Loucy (cell line): Measurements from ENCODE around the gene IFT43.

ENCODE experiments used
- H2AFZ ChIP-seq: fragments of 200-600 bp; sonication (generic); 2 replicates; pipeline ENCODE4 v1.6.0; 2016; ENCODE audit warnings: antibody characterized with exemption, mild to moderate bottlenecking, low read length, moderate library complexity
- H3F3A ChIP-seq: fragments of 200-600 bp; 2 replicates; pipeline ENCODE4 v1.6.0; 2016; ENCODE audit warnings: antibody characterized with exemption, low read depth, mild to moderate bottlenecking
- H3K27me3 ChIP-seq: fragments of 200-600 bp; sonication (generic); 2 replicates; pipeline ENCODE4 v1.6.1; 2014; ENCODE audit warnings: low read length, mild to moderate bottlenecking; ENCODE audit not compliant: insufficient read depth, poor library complexity, severe bottlenecking
- H3K36me3 ChIP-seq: fragments of 200-600 bp; sonication (generic); 2 replicates; pipeline ENCODE4 v1.6.1; 2016; ENCODE audit warnings: low read length; ENCODE audit not compliant: insufficient read depth
- H3K4me1 ChIP-seq: fragments of 200-600 bp; sonication (generic); 2 replicates; pipeline ENCODE4 v1.5.1; 2014; ENCODE audit warnings: low read length, mild to moderate bottlenecking; ENCODE audit not compliant: insufficient read depth, poor library complexity, severe bottlenecking
- H3K4me2 ChIP-seq: fragments of 200-600 bp; sonication (generic); 2 replicates; pipeline ENCODE4 v1.6.0; 2014; ENCODE audit warnings: antibody characterized with exemption, low read length, low read depth, mild to moderate bottlenecking; ENCODE audit not compliant: poor library complexity, severe bottlenecking
- H3K4me3 ChIP-seq: fragments of 200-600 bp; sonication (generic); 2 replicates; pipeline ENCODE4 v1.5.1; 2014; ENCODE audit warnings: low read length, mild to moderate bottlenecking, mixed read lengths; ENCODE audit not compliant: poor library complexity, severe bottlenecking
- H3K79me2 ChIP-seq: fragments of 200-600 bp; sonication (generic); 2 replicates; pipeline ENCODE4 v1.6.1; 2014; ENCODE audit warnings: low read length; ENCODE audit not compliant: insufficient read depth
- H3K9ac ChIP-seq: fragments of 200-600 bp; sonication (generic); 2 replicates; pipeline ENCODE4 v1.6.0; 2014; ENCODE audit warnings: mild to moderate bottlenecking, low read depth, low read length, moderate library complexity; ENCODE audit not compliant: poor library complexity, severe bottlenecking
- H3K9me2 ChIP-seq: fragments of 200-600 bp; sonication (generic); replicated peaks from 2 replicates; pipeline ENCODE4 v1.6.1; 2016; ENCODE audit warnings: low read depth, low read length, mixed read lengths
- H3K9me3 ChIP-seq: fragments of 200-600 bp; sonication (generic); 2 replicates; pipeline ENCODE4 v1.6.1; 2014; ENCODE audit warnings: mild to moderate bottlenecking, antibody characterized with exemption, low read length, low read depth; ENCODE audit not compliant: insufficient read depth
- H4K20me1 ChIP-seq: fragments of 200-600 bp; sonication (generic); 2 replicates; pipeline ENCODE4 v1.6.0; 2014; ENCODE audit warnings: antibody characterized with exemption, low read length, mild to moderate bottlenecking; ENCODE audit not compliant: insufficient read depth, poor library complexity, severe bottlenecking
- CTCF ChIP-seq: fragments of 200-600 bp; sonication (generic); conservative IDR thresholded peaks from 2 replicates; pipeline ENCODE4 v1.5.1; 2014; ENCODE audit warnings: mild to moderate bottlenecking, antibody characterized with exemption, low read length
- EZH2phosphoT487 ChIP-seq: fragments of 200-600 bp; IDR thresholded peaks from 2 replicates; pipeline ENCODE4 v1.6.1; 2018; ENCODE audit warnings: antibody characterized with exemption, mild to moderate bottlenecking, moderate library complexity, borderline replicate concordance

The IFT43 gene

GRCh38 chr14:76045773-76046172 is 60.2 kb downstream of the IFT43 start:
- Histone ChIP-seq H3K27me3 (no peaks in the 10 kb centered on the region), H3K9me3 (no peaks in the 10 kb centered on the region), H3K4me3 (no peak overlapping the region), H3K4me1 (no peaks in the 10 kb centered on the region), H3K4me2 (no peak overlapping the region), H3K36me3 (no peaks in the 10 kb centered on the region), H3K79me2 (no peaks in the 10 kb centered on the region), H2AFZ (no peak overlapping the region), H4K20me1 (no peaks in the 10 kb centered on the region), H3K9me2 (no peaks in the 10 kb centered on the region), H3K9ac (no peak overlapping the region), H3F3A (no peaks in the 10 kb centered on the region)
- no peak for TF ChIP-seq CTCF
- no peak for TF ChIP-seq EZH2phosphoT487

GRCh38 chr14:76050250-76050649 is 64.7 kb downstream of the IFT43 start:
- Histone ChIP-seq H3K9me2 (no peaks in the 10 kb centered on the region), H3F3A (no peaks in the 10 kb centered on the region), H3K9me3 (no peaks in the 10 kb centered on the region), H3K9ac (no peak overlapping the region), H3K4me1 (no peaks in the 10 kb centered on the region), H4K20me1 (no peaks in the 10 kb centered on the region), H3K36me3 (no peaks in the 10 kb centered on the region), H3K4me2 (no peak overlapping the region), H3K79me2 (no peaks in the 10 kb centered on the region), H2AFZ (no peak overlapping the region), H3K4me3 (no peak overlapping the region), H3K27me3 (no peaks in the 10 kb centered on the region)
- TF ChIP-seq CTCF (no peak), EZH2phosphoT487 (no peak)

- Histone ChIP-seq H3K9me3 (no peaks in the 10 kb centered on the region), H4K20me1 (no peaks in the 10 kb centered on the region), H3K9me2 (no peaks in the 10 kb centered on the region), H3K4me1 (no peaks in the 10 kb centered on the region), H2AFZ (no peak overlapping the region), H3K36me3 (no peaks in the 10 kb centered on the region), H3K27me3 (no peaks in the 10 kb centered on the region), H3K9ac (no peak overlapping the region), H3K79me2 (no peaks in the 10 kb centered on the region), H3F3A (no peaks in the 10 kb centered on the region), H3K4me2 (no peak overlapping the region), H3K4me3 (no peak overlapping the region)
- TF ChIP-seq CTCF: peak; percentile 92
- no peak for TF ChIP-seq EZH2phosphoT487
Measured at GRCh38 chr14:76050797-76051392, 65.3 kb downstream of the IFT43 start.
